GM18499 (cell line): ENCODE data around the gene RUNX2.

Experiments
- ATAC-seq: cut with Tn5 transposase; IDR thresholded peaks from one replicate; pipeline ENCODE4 v1.9.1; 2021; ENCODE audit warnings: moderate number of reproducible peaks; ENCODE audit not compliant: insufficient read depth, unreplicated experiment

The RUNX2 gene

GRCh38 chr6:45633272-45633908 is 305.3 kb downstream of the RUNX2 start:
- no peak for ATAC-seq

- ATAC-seq, result no peak
These were observed 306.1 kb downstream of the RUNX2 start for GRCh38 chr6:45634231-45634630.

- no peak for ATAC-seq
These were observed 307.2 kb downstream of the RUNX2 start for GRCh38 chr6:45635284-45635867.

- no peak for ATAC-seq
These were observed 308.9 kb downstream of the RUNX2 start for GRCh38 chr6:45637056-45637455.

GRCh38 chr6:45637611-45638257 is 309.6 kb downstream of the RUNX2 start:
- ATAC-seq, result no peak

- ATAC-seq, result no peak
These were observed 312.0 kb downstream of the RUNX2 start for GRCh38 chr6:45640081-45640491.

- no peak for ATAC-seq
These were observed 312.7 kb downstream of the RUNX2 start for GRCh38 chr6:45640811-45641210.

- no peak for ATAC-seq
These were observed 314.4 kb downstream of the RUNX2 start for GRCh38 chr6:45642331-45643125.

GRCh38 chr6:45643126-45643525 is 315.0 kb downstream of the RUNX2 start:
- no peak for ATAC-seq

- ATAC-seq, result no peak
These were observed 316.6 kb downstream of the RUNX2 start for GRCh38 chr6:45644720-45645119.

- no peak for ATAC-seq
These were observed 317.2 kb downstream of the RUNX2 start for GRCh38 chr6:45645302-45645701.

- ATAC-seq, result no peak
These were observed 319.5 kb downstream of the RUNX2 start for GRCh38 chr6:45647341-45648261.

- no peak for ATAC-seq
These were observed 320.1 kb downstream of the RUNX2 start for GRCh38 chr6:45648262-45648620.

GRCh38 chr6:45650524-45651135 is 322.5 kb downstream of the RUNX2 start:
- ATAC-seq, result no peak

- no peak for ATAC-seq
These were observed 323.2 kb downstream of the RUNX2 start for GRCh38 chr6:45651301-45651700.

GRCh38 chr6:45652416-45652815 is 324.3 kb downstream of the RUNX2 start:
- no peak for ATAC-seq

GRCh38 chr6:45653117-45653883 is 325.2 kb downstream of the RUNX2 start:
- no peak for ATAC-seq

- ATAC-seq, result no peak
These were observed 326.5 kb downstream of the RUNX2 start for GRCh38 chr6:45654673-45655072.
